Liver (tissue), 2 donors: ENCODE results near the gene ITGB7.

Experiments used
- FOXA2 ChIP-seq: IDR thresholded peaks from 2 replicates; pipeline ENCODE4 v1.6.1; 2016; ENCODE audit warnings: antibody characterized with exemption
- TF ChIP-seq, protein P1 (sequence below): fragments of 150-350 bp; IDR thresholded peaks from 2 replicates; pipeline ENCODE4 v1.5.1; 2017; ENCODE audit warnings: improper control_type of control experiment, low read depth, low read length; ENCODE audit not compliant: missing input control
- donor health status: healthy.

DNA sequence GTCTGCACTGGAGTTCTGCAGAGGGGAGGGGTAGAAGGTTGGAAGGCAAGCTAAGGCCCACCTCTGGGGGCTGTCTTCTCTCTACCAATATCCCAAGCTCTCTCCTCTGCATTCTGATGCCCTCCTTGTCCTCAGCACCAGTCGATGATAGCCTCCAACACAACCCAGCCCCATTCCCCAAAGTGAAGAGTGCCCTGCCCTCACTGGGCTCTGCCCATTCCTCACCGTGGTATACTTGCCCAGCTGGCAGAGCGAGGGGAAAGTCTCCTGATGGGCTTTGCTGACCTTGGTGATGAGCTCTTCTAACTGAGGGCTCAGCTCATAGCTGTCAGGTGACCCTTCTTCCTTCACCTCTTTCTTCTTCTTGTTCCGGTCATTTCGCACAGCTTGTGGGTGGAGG is 7.2 kb upstream of the ITGB7 start:
- TF ChIP-seq, protein P1, sequence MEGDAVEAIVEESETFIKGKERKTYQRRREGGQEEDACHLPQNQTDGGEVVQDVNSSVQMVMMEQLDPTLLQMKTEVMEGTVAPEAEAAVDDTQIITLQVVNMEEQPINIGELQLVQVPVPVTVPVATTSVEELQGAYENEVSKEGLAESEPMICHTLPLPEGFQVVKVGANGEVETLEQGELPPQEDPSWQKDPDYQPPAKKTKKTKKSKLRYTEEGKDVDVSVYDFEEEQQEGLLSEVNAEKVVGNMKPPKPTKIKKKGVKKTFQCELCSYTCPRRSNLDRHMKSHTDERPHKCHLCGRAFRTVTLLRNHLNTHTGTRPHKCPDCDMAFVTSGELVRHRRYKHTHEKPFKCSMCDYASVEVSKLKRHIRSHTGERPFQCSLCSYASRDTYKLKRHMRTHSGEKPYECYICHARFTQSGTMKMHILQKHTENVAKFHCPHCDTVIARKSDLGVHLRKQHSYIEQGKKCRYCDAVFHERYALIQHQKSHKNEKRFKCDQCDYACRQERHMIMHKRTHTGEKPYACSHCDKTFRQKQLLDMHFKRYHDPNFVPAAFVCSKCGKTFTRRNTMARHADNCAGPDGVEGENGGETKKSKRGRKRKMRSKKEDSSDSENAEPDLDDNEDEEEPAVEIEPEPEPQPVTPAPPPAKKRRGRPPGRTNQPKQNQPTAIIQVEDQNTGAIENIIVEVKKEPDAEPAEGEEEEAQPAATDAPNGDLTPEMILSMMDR: no peak
- TF ChIP-seq FOXA2: no peak
